Raji (cell line): ENCODE results near the gene PNPLA1.
A peak's percentile ranks its signal among the peaks of the same experiment; 100 is the strongest.

ENCODE experiments used
- POLR2A ChIP-seq: IDR thresholded peaks from 2 replicates; pipeline ENCODE4 v1.6.1; 2011; ENCODE audit warnings: low read depth, low read length, control low read depth; ENCODE audit not compliant: insufficient read depth

The PNPLA1 gene

GRCh38 chr6:36312854-36313648, 43.2 kb downstream of the PNPLA1 start:
- peak; percentile 45 for TF ChIP-seq POLR2A

DNA sequence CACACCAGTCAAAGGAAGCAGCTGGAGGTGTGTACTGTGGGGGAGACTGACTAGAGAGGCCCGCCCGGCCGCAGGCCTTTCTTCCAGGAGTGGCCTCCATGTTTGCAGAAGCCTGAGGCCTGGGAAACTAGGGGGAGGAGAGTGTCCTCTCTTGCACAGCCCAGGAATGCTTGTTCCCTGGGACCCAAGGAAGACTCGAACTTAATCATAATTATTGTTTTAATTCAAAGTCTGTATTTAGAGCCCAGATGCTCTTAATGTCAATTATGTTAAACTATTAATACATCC, 43.7 kb downstream of the PNPLA1 start:
- TF ChIP-seq POLR2A, result no peak

GRCh38 chr6:36314221-36315014, 44.6 kb downstream of the PNPLA1 start:
- TF ChIP-seq POLR2A, result no peak

- no peak for TF ChIP-seq POLR2A
Observed at GRCh38 chr6:36315921-36316320, 46.1 kb downstream of the PNPLA1 start.

GRCh38 chr6:36317623-36318022, 47.8 kb downstream of the PNPLA1 start:
- TF ChIP-seq POLR2A, result no peak

- no peak for TF ChIP-seq POLR2A
Observed at GRCh38 chr6:36318690-36319435, 49.0 kb downstream of the PNPLA1 start.

DNA sequence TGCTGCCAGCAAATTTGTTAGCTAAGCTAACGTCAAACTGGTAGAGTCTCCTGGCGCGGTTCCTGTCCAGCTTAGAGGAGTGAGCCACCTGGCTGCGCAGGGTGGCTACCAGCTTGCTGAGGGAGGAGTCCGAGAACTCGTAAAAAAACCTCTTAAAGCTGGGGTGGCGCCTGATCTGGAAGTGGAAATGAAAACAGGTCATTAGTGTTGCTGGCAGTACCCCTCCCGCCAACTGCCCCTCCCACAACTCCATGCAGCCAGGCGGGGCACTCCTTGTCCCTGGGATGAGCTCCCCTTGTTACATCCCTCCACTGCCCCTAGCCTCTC, 49.5 kb downstream of the PNPLA1 start:
- TF ChIP-seq POLR2A, result no peak

GRCh38 chr6:36319821-36320220, 50.0 kb downstream of the PNPLA1 start:
- no peak for TF ChIP-seq POLR2A

DNA sequence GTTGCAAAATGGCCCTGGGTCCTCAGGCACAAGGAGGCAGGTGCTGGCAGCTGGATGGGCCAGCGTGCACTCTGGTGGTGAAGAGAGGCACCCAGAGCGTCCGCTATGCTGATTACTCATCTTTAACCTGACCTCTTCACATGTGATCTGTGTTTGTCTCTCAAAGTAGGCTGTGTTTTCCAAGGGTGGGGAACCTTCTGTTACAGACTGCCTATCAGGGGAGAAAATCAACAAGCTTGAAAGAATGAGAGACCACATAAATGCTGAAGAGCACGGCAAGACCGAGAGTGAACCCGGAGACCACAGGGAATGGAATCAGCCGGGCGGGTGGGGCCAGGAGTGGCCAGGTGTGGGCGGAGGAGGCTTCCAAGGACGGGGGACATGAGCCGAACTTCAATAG, 50.6 kb downstream of the PNPLA1 start:
- no peak for TF ChIP-seq POLR2A

DNA sequence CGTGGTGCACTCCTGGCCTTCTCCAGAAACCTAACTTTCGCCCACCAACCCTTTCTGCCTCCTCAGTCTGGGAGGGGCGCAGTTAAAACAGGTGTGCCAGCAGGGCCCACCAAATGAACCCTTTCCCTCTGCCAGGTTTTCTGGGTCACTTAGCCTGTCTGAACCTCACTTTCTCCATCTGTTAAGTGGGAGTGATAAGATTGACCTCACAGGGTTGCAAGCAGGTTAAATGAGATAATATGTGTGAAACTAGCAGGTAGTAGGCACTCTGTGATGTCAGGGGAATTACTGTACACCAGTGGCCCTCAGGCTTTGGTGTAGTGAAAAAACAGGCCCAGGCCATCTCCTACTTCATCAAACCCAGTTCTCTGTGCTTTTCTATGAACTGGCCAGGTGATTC, 52.7 kb downstream of the PNPLA1 start:
- TF ChIP-seq POLR2A, result no peak

DNA sequence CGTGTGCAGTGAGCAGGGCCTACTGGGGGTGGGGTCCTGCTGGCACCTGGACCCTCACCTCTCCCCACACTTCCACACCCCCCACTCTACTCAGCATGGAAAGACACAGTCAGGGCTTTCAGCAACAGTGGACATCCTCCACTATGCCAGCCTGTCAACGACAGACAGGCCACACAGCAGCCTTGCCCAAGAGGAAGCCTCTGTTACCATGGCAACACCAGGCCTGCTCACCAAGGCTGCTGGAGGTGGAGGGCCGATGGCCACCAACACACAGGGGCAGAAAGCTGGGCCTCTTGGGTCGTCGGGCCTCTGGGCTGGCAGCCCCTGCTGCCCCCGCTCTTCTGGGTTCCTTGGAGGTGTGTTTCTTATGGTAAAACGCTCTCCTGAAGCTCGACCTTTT, 53.2 kb downstream of the PNPLA1 start:
- no peak for TF ChIP-seq POLR2A

- no peak for TF ChIP-seq POLR2A
Observed at GRCh38 chr6:36324191-36324590, 54.3 kb downstream of the PNPLA1 start.

DNA sequence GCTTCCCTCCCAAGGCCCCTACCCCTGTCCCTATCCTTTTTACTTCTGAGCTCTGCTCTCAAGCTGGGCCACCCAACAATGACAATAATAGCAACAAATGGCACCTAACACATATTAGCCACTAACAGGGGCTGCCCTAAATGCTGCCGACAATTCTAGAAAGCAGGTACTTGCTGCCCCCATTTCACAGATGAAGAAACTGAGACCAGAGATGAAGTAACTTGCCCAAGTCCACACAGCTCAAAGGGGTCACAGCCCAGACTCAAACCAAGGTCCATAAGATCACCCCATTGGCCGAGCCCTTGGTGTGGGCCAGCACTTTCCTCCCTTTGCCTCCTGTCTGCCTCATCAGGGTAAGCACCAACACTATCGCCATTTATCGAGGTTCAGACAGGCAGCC, 54.9 kb downstream of the PNPLA1 start:
- no peak for TF ChIP-seq POLR2A

DNA sequence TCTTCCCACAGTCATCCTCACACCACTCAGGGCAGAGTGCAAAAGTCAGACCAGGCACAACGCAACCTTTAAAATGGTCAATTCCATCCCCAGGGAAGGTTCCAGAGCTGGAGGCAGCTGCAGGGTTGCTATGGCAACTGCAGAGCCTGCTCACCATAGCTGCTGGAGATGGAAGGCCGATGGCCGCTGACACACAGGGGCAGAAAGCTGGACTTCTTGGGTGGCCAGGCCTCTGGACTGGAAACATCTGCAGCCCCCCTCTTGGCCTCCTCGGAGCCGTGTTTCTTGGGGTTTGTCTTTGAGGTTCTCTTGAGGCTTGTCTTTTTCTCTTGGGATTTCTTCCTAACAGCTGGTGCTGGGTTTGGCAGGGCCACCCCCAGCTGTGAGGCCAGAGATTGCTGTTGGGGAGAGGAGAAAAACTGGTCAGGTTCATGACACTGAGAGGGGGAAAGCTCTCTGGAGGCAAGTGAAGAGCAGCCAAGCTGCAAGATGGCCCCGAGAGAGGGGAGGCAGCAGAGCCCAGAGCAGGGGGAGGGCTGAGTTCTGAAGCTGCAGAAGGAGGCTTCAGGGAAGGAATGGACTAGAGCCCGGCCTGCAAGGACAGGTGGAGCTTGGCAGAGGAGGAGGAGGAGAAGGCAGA, 56.6 kb downstream of the PNPLA1 start:
- no peak for TF ChIP-seq POLR2A

DNA sequence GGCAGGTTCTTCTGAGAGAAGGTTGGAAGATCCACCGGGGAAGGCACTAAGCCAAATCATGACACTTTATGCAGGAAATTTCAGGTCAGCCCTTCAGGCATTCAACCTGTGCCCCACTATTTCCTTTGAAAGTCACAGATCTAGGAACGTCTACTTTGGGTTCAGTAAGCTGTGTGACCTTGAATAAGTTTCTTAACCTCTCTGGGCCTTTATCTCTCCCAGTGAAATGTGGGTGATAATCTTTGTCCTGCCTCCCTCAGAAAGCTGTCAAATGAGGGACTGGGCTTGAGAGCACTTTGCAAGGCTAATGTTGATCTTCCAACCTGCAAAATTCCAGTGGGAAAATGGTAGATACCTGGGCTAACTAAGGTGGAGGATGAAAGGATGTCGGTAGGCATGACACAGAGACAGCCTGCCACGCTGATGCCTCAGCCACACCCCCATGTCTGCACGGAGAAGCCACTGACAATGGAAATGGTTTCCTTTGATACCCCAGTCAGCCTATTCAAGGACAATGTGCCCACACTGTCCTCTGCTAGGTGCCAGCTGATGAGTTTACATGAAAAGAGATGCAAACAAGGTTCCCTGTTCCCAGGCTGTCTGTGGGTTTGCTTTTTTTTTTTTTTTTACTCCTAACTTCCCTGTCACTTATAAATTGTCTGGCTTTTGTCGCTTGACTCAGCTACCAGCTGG, 57.5 kb downstream of the PNPLA1 start:
- no peak for TF ChIP-seq POLR2A

DNA sequence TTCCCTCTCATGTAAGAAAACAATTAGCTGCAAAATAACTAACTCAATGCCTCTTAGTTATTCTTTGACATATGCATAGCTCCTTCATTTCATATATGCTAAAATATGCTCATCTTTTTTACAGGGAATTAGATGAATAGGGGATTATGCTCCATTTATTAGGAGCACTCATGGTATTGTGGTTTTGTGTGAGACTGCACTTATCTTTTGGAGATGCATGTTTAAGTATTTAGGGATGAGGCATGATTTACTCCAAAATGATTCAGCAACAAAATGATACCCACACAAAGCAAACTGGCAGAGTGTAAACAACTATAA, 58.0 kb downstream of the PNPLA1 start:
- TF ChIP-seq POLR2A, result no peak

GRCh38 chr6:36328600-36328999, 58.7 kb downstream of the PNPLA1 start:
- no peak for TF ChIP-seq POLR2A
